Naive B cell (primary cell): ENCODE results near the gene ALOX5. TPM values are rescaled to one million over a fixed set of nuclear protein-coding genes. Genes with fewer than 3 reads are reported as not detected.

Source experiments
- ATAC-seq, 2 donors: fragments of 150-1000 bp; cut with Tn5 transposase; 2 replicates each; pipeline ENCODE4 v1.10.0; 2021; ENCODE audit warnings: low read depth in 2 of 2, mild to moderate bottlenecking in 2 of 2, moderate library complexity in 2 of 2
- DNase-seq: peaks from one replicate; pipeline ENCODE4 v3.0.0; 2022
- H3K27ac Mint-ChIP-seq, 6 donors: one replicate each; pipeline ENCODE4 v1.8.0; 2020 to 2022; ENCODE audit warnings: mild to moderate bottlenecking in 6 of 6, mixed read lengths in 6 of 6, moderate library complexity in 5 of 6, inconsistent platforms in 2 of 6
- H3K27me3 Mint-ChIP-seq, 3 donors: one replicate each; pipeline ENCODE4 v1.8.0; 2021 to 2022; ENCODE audit warnings: mixed read lengths in 3 of 3, mild to moderate bottlenecking in 1 of 3
- H3K36me3 Mint-ChIP-seq, 2 donors: one replicate each; pipeline ENCODE4 v1.8.0; 2020 to 2022; ENCODE audit warnings: mixed read lengths in 2 of 2, inconsistent platforms in 1 of 2, mild to moderate bottlenecking in 1 of 2
- H3K4me1 Mint-ChIP-seq, 3 donors: one replicate each; pipeline ENCODE4 v1.8.0; 2020 to 2022; ENCODE audit warnings: mixed read lengths in 3 of 3, inconsistent platforms in 1 of 3, mild to moderate bottlenecking in 1 of 3, moderate library complexity in 1 of 3
- H3K4me3 Mint-ChIP-seq, 8 donors: one replicate each; pipeline ENCODE4 v1.8.0; 2020 to 2022; ENCODE audit warnings: mild to moderate bottlenecking in 8 of 8, mixed read lengths in 8 of 8, moderate library complexity in 8 of 8, inconsistent platforms in 2 of 8
- H3K9me3 Mint-ChIP-seq, 7 donors: one replicate each; pipeline ENCODE4 v1.8.0; 2020 to 2022; ENCODE audit warnings: mixed read lengths in 7 of 7, mild to moderate bottlenecking in 5 of 7, inconsistent platforms in 2 of 7, moderate library complexity in 1 of 7
- polyA plus RNA-seq, 6 donors: library from polyadenylated mRNA; unstranded; fragments of 300-500 nt; fragmentation: Illumina TruSeq; gene quantifications; one replicate each; pipeline ENCODE4 v1.2.3, GENCODE V29; 2021; ENCODE audit warnings: low read depth in 6 of 6

The ALOX5 gene
- polyA plus RNA-seq, 6 donors from 2014 or later, result 120 to 202 (median 153) TPM

DNA sequence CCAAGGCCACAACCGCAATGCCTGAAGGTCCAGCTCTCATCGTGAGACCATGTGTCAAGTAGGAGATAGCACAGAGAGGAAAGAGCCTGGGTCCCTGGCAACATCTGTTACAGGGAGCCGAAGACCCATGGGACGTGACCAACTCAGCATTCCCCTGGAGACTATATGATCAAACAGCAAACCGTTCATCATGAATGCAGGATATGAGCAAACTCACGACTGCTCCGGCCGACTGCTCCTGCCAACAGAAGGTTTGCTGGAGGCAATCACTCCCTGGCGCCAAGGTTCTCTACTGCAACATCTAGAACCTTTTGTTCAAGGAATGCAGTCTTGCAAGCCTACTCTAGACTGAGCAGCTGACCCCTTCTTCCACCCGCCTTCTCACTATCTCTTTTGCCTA lies 114.3 kb downstream of the ALOX5 start:
- no peak overlapping the region for H3K4me3 Mint-ChIP-seq
- peaks cover 0 to 7% (median 0%) of the 10 kb centered on the region in 7 donors for H3K9me3 Mint-ChIP-seq
- H3K27me3 Mint-ChIP-seq, result no peaks in the 10 kb centered on the region
- H3K4me1 Mint-ChIP-seq, result peaks cover 20 to 28% (median 26%) of the 10 kb centered on the region in 3 donors
- peak overlapping the region in 4 of 6 donors; percentile 25 to 97 (median 64) for H3K27ac Mint-ChIP-seq
- H3K36me3 Mint-ChIP-seq, result peaks cover 19 to 38% of the 10 kb centered on the region in 2 donors
- ATAC-seq, result no peak
- no peak for DNase-seq

GRCh38 chr10:45490277-45490676 lies 116.3 kb downstream of the ALOX5 start:
- H3K36me3 Mint-ChIP-seq, result peaks cover 15 to 26% of the 10 kb centered on the region in 2 donors
- no peaks in the 10 kb centered on the region for H3K27me3 Mint-ChIP-seq
- no peak overlapping the region for H3K27ac Mint-ChIP-seq
- peaks cover 21 to 35% (median 32%) of the 10 kb centered on the region in 3 donors for H3K4me1 Mint-ChIP-seq
- peak overlapping the region in 1 of 8 donors; percentile 44 for H3K4me3 Mint-ChIP-seq
- ATAC-seq, result no peak
- DNase-seq, result no peak
- peaks cover 1 to 11% (median 3%) of the 10 kb centered on the region in 7 donors for H3K9me3 Mint-ChIP-seq

DNA sequence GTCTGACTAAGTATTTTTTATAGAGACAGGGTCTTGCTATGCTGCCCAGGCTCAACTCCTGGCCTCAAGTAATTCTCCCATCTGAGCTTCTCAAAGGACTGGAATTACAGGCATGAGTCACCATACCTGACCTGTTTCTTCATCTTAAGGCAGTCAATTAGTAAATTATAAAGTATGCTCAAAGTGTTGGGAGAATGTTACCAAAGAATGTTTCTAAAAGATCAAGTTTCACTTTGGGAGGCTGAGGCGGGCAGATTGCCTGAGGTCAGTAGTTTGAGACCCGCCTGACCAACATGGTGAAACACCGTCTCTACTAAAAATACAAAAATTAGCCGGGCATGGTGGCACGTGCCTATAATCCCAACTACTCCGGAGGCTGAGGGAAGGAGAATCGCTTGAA lies 117.0 kb downstream of the ALOX5 start:
- Mint-ChIP-seq H3K27ac (no peak overlapping the region), H3K4me3 (peak overlapping the region in 1 of 8 donors; percentile 44), H3K36me3 (peaks cover 21 to 34% of the 10 kb centered on the region in 2 donors)

More for the DNA sequence above, 117.0 kb downstream of the ALOX5 start:
- DNase-seq, result no peak
- H3K27me3 Mint-ChIP-seq, result no peaks in the 10 kb centered on the region
- peaks cover 7 to 18% (median 10%) of the 10 kb centered on the region in 7 donors for H3K9me3 Mint-ChIP-seq
- ATAC-seq, result no peak
- H3K4me1 Mint-ChIP-seq, result peaks cover 21 to 35% (median 33%) of the 10 kb centered on the region in 3 donors

Other genes with a start within 250 kb of the ALOX5 start
- 1 to 10 TPM in 1 of 6 donors, under 1 TPM in 3, not detected in 2; 0.16 to 4.0 (median 0.46) TPM for gene OR13A1, start 58.6 kb upstream of the ALOX5 start, polyA plus RNA-seq